Subcutaneous abdominal adipose tissue (tissue), 5 donors: ENCODE data around the gene CRYBA1.
"Not testable (repeated sequence)": the region's sequence is repeated elsewhere in the genome, so short reads cannot be mapped to it uniquely, and the experiment has no call there.

Experiments used
- H3K27ac ChIP-seq: one replicate; pipeline ENCODE4 v1.7.0; 2013; ENCODE audit warnings: low read depth, mild to moderate bottlenecking, inconsistent platforms, low read length, moderate library complexity
- H3K27me3 ChIP-seq, 5 donors: one replicate each; pipeline ENCODE4 v1.7.0; 2013; ENCODE audit warnings: low read length in 5 of 5, inconsistent platforms in 1 of 5; ENCODE audit not compliant: control insufficient read depth in 5 of 5, insufficient read depth in 4 of 5
- H3K36me3 ChIP-seq, 5 donors: one replicate each; pipeline ENCODE4 v1.7.0; 2013; ENCODE audit warnings: low read length in 5 of 5; ENCODE audit not compliant: control insufficient read depth in 5 of 5, insufficient read depth in 5 of 5
- H3K4me1 ChIP-seq, 5 donors: one replicate each; pipeline ENCODE4 v1.7.0; 2013; ENCODE audit warnings: low read length in 5 of 5, mild to moderate bottlenecking in 3 of 5, moderate library complexity in 1 of 5; ENCODE audit not compliant: control insufficient read depth in 5 of 5, insufficient read depth in 5 of 5
- H3K4me3 ChIP-seq, 5 donors: one replicate each; pipeline ENCODE4 v1.7.0; 2013; ENCODE audit warnings: low read length in 5 of 5, low read depth in 1 of 5
- H3K9ac ChIP-seq, 5 donors: one replicate each; pipeline ENCODE4 v1.7.0; 2013; ENCODE audit warnings: low read length in 5 of 5, mild to moderate bottlenecking in 4 of 5, moderate library complexity in 3 of 5
- H3K9me3 ChIP-seq, 5 donors: one replicate each; pipeline ENCODE4 v1.7.0; 2013; ENCODE audit warnings: low read length in 5 of 5; ENCODE audit not compliant: control insufficient read depth in 5 of 5
- donor health status: healthy.
- donor health status: healthy.
- donor health status: healthy.
- donor health status: healthy.
- donor health status: healthy.

CRYBA1 gene

GRCh38 chr17:29246628-29247027 is at the start of gene CRYBA1:
CRYBA1 (plus strand) TSS chr17:29246859; CDS start chr17:29246864, 5 bp downstream.
- Histone ChIP-seq H3K4me3 (no peak within 1 kb of the TSS), H3K9ac (no peak within 1 kb of the TSS), H3K36me3 (peaks cover 0 to under 1% (median 0%) of the 10 kb centered on the region in 5 donors), H3K27ac (no peak within 1 kb of the TSS), H3K27me3 (no peaks in the 10 kb centered on the region), H3K9me3 (no peaks in the 10 kb centered on the region), H3K4me1 (no peaks in the 10 kb centered on the region)

- Histone ChIP-seq H3K27ac (no peak overlapping the region), H3K4me3 (no peak overlapping the region), H3K36me3 (no peaks in the 10 kb centered on the region), H3K9me3 (no peaks in the 10 kb centered on the region), H3K9ac (no peak overlapping the region), H3K4me1 (peaks cover 0 to 9% (median 0%) of the 10 kb centered on the region in 5 donors), H3K27me3 (peaks cover 0 to 6% (median 0%) of the 10 kb centered on the region in 5 donors)
These were observed 49.0 kb upstream of the CRYBA1 start for GRCh38 chr17:29197516-29198272.

GRCh38 chr17:29204068-29204804 is 42.4 kb upstream of the CRYBA1 start:
- H3K36me3 ChIP-seq, H3K4me3 ChIP-seq, H3K27ac ChIP-seq, H3K27me3 ChIP-seq, H3K4me1 ChIP-seq, H3K9me3 ChIP-seq, H3K9ac ChIP-seq: not testable (repeated sequence)

GRCh38 chr17:29205047-29205446 is 41.6 kb upstream of the CRYBA1 start:
- Histone ChIP-seq H3K36me3 (no peaks in the 10 kb centered on the region), H3K27me3 (no peaks in the 10 kb centered on the region), H3K9ac (no peak overlapping the region), H3K27ac (no peak overlapping the region), H3K4me3 (no peak overlapping the region), H3K9me3 (no peaks in the 10 kb centered on the region), H3K4me1 (no peaks in the 10 kb centered on the region)

GRCh38 chr17:29207975-29208374 is 38.7 kb upstream of the CRYBA1 start:
- H3K27me3 ChIP-seq: no peaks in the 10 kb centered on the region
- peaks cover 0 to 2% (median 0%) of the 10 kb centered on the region in 5 donors for H3K4me1 ChIP-seq
- no peak overlapping the region for H3K27ac ChIP-seq
- no peaks in the 10 kb centered on the region for H3K9me3 ChIP-seq
- no peaks in the 10 kb centered on the region for H3K36me3 ChIP-seq
- no peak overlapping the region for H3K9ac ChIP-seq
- no peak overlapping the region for H3K4me3 ChIP-seq

- Histone ChIP-seq H3K4me1 (peaks cover 0 to 2% (median 0%) of the 10 kb centered on the region in 5 donors), H3K36me3 (no peaks in the 10 kb centered on the region), H3K9ac (no peak overlapping the region), H3K27ac (no peak overlapping the region), H3K9me3 (no peaks in the 10 kb centered on the region), H3K4me3 (no peak overlapping the region), H3K27me3 (no peaks in the 10 kb centered on the region)
These were observed 37.6 kb upstream of the CRYBA1 start for GRCh38 chr17:29209073-29209472.

- Histone ChIP-seq H3K4me1 (peaks cover 0 to 2% (median 0%) of the 10 kb centered on the region in 5 donors), H3K27me3 (no peaks in the 10 kb centered on the region), H3K36me3 (no peaks in the 10 kb centered on the region), H3K27ac (no peak overlapping the region), H3K9ac (no peak overlapping the region), H3K9me3 (no peaks in the 10 kb centered on the region), H3K4me3 (no peak overlapping the region)
These were observed 35.8 kb upstream of the CRYBA1 start for GRCh38 chr17:29210879-29211278.

- Histone ChIP-seq H3K36me3 (no peaks in the 10 kb centered on the region), H3K9me3 (no peaks in the 10 kb centered on the region), H3K4me1 (peaks cover 0 to 2% (median 0%) of the 10 kb centered on the region in 5 donors), H3K27me3 (no peaks in the 10 kb centered on the region), H3K27ac (no peak overlapping the region), H3K9ac (no peak overlapping the region), H3K4me3 (no peak overlapping the region)
These were observed 34.5 kb upstream of the CRYBA1 start for GRCh38 chr17:29212094-29212631.

GRCh38 chr17:29212681-29213121 is 34.0 kb upstream of the CRYBA1 start:
- H3K9ac ChIP-seq: no peak overlapping the region
- H3K4me3 ChIP-seq: no peak overlapping the region
- no peaks in the 10 kb centered on the region for H3K27me3 ChIP-seq
- H3K4me1 ChIP-seq: peaks cover 0 to 2% (median 0%) of the 10 kb centered on the region in 5 donors
- no peaks in the 10 kb centered on the region for H3K9me3 ChIP-seq
- no peak overlapping the region for H3K27ac ChIP-seq
- no peaks in the 10 kb centered on the region for H3K36me3 ChIP-seq
